Psoas muscle (tissue), 8 donors: ENCODE data around the gene CRP. TPM values are rescaled to one million over a fixed set of nuclear protein-coding genes. Genes with fewer than 3 reads are reported as not detected.

Experiments
- ATAC-seq, 4 donors: fragments of 200-7000 bp; cut with Tn5 transposase; one replicate each; pipeline ENCODE4 v1.9.1; 2020; ENCODE audit warnings: moderate library complexity in 3 of 4, mild to moderate bottlenecking in 2 of 4
- DNase-seq, 2 donors: peaks; one replicate each; pipeline ENCODE4 v3.0.0-alpha.2; 2020
- H3K27ac ChIP-seq: fragments of 200-600 bp; one replicate; pipeline ENCODE4 v1.8.0; 2022
- H3K27me3 ChIP-seq, 3 donors: fragments of 200-600 bp in 1 of 3; one replicate each; pipeline versions ENCODE4 v1.6.1 to v1.8.0; 2013 to 2022; ENCODE audit warnings: low read length in 2 of 3, mild to moderate bottlenecking in 2 of 3, moderate library complexity in 1 of 3; ENCODE audit not compliant: insufficient read depth in 3 of 3
- H3K36me3 ChIP-seq, 2 donors: fragments of 200-600 bp in 1 of 2; one replicate each; pipeline versions ENCODE4 v1.6.1 to v1.8.0; 2013 to 2022; ENCODE audit warnings: low read depth in 1 of 2, mild to moderate bottlenecking in 1 of 2, moderate library complexity in 1 of 2; ENCODE audit not compliant: insufficient read depth in 1 of 2
- H3K4me1 ChIP-seq: fragments of 200-600 bp; one replicate; pipeline ENCODE4 v1.8.0; 2022
- H3K4me3 ChIP-seq: fragments of 200-600 bp; one replicate; pipeline ENCODE4 v1.8.0; 2022; ENCODE audit warnings: mild to moderate bottlenecking
- H3K9me3 ChIP-seq: fragments of 200-600 bp; one replicate; pipeline ENCODE4 v1.8.0; 2022
- WGBS, 3 donors: extraction: QIAGEN DNeasy Blood & Tissue Kit; methylation state at CpG; one replicate each; pipeline versions ENCODE4 v1.1.6 to v1.1.7; 2013; 5-methylcytosine and 5-hydroxymethylcytosine counted together
- intact Hi-C, 2 donors: fragments of 100-400 bp; cut with DNase I; formaldehyde crosslinking; loops; one replicate each; pipeline versions ENCODE4 v1.11.0 to v1.14.2; 2022
- polyA plus RNA-seq, 3 donors: library from polyadenylated mRNA; stranded (reverse); fragments of 200-250 nt; gene quantifications; one replicate each; pipeline ENCODE4 v1.2.3, GENCODE V29; 2013
- total RNA-seq, 4 donors: library from RNA; stranded (reverse); fragmentation: NEBNext Ultra II Directional in 2 of 4; extraction: Animal tissue kit (Norgen Biotek cat#: 25700) in 2 of 4; gene quantifications; one replicate each; pipeline versions ENCODE4 v1.2.1 to v1.2.4, GENCODE V29; 2021 to 2023
- TF ChIP-seq, protein P1 (sequence below): fragments of 200-600 bp; IDR thresholded peaks from one replicate; pipeline ENCODE4 v1.8.0; 2022; ENCODE audit warnings: antibody characterized with exemption
- donor health status: healthy with polysubstance abuse.
- donor health status: DM: no; HTN: no; CAD: no; lungs with moderate emphysema.
- donor health status: Bipolar disorder and iron deficiency.
- donor health status: healthy.
- donor health status: DM: yes; HTN: yes; CAD: no.
- donor health status: DM: no; HTN: no; CAD: no.
- donor health status: DM: no; HTN: no; CAD: no.
- donor health status: DM: yes; HTN: yes; CAD: no.

CRP gene
- total and polyA plus RNA-seq, 7 donors, result 0.04 to 0.46 (median 0.18) TPM; not detected in 3

DNA sequence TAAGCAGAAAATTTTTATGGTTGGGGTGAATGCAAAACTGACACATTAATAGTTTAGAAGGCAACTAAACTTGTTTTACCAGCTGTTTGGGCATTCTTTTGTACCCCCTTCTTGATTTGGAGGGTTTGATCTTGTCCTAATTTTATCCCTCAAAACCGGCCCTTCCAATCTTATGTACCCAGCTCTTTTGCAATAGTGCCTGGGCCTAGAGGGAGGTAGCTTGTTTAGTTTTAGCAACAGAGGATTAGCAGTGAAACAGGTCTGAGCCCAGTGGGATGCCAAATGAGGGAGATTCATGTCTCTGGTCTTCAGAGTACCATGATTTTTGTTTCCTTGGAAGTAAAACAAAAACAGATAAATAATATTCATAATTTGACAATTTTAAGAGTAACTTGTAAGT, 45.1 kb downstream of the CRP start:
- no peaks in the 10 kb centered on the region for H3K4me1 ChIP-seq
- no peak overlapping the region for H3K4me3 ChIP-seq
- H3K9me3 ChIP-seq, result no peaks in the 10 kb centered on the region
- TF ChIP-seq, protein P1, sequence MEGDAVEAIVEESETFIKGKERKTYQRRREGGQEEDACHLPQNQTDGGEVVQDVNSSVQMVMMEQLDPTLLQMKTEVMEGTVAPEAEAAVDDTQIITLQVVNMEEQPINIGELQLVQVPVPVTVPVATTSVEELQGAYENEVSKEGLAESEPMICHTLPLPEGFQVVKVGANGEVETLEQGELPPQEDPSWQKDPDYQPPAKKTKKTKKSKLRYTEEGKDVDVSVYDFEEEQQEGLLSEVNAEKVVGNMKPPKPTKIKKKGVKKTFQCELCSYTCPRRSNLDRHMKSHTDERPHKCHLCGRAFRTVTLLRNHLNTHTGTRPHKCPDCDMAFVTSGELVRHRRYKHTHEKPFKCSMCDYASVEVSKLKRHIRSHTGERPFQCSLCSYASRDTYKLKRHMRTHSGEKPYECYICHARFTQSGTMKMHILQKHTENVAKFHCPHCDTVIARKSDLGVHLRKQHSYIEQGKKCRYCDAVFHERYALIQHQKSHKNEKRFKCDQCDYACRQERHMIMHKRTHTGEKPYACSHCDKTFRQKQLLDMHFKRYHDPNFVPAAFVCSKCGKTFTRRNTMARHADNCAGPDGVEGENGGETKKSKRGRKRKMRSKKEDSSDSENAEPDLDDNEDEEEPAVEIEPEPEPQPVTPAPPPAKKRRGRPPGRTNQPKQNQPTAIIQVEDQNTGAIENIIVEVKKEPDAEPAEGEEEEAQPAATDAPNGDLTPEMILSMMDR, result no peak
- H3K27ac ChIP-seq, result no peak overlapping the region
- ATAC-seq (no peak), DNase-seq (no peak)
- intact Hi-C loops, result no loop called here
- WGBS, 3 donors, result 24 to 36% (median 33%) methylated on average over 1 of the region's 1 CpG
- peaks cover 0 to 2% (median 0%) of the 10 kb centered on the region in 3 donors for H3K27me3 ChIP-seq
- H3K36me3 ChIP-seq, result no peaks in the 10 kb centered on the region

GRCh38 chr1:159668739-159669138, 45.6 kb downstream of the CRP start:
- TF ChIP-seq, protein P1, result no peak
- H3K27me3 ChIP-seq, result no peaks in the 10 kb centered on the region
- peaks cover 4% of the 10 kb centered on the region for H3K9me3 ChIP-seq
- no peaks in the 10 kb centered on the region for H3K36me3 ChIP-seq
- no peaks in the 10 kb centered on the region for H3K4me1 ChIP-seq
- WGBS, 3 donors, result 50 to 55% (median 53%) methylated on average over 3 of the region's 3 CpGs
- DNase-seq, result no peak
- ATAC-seq, result no peak
- no peak overlapping the region for H3K4me3 ChIP-seq
- no peak overlapping the region for H3K27ac ChIP-seq
- intact Hi-C loops, result no loop called here

GRCh38 chr1:159664247-159664646, 50.1 kb downstream of the CRP start:
- Histone ChIP-seq H3K4me3 (no peak overlapping the region), H3K4me1 (no peaks in the 10 kb centered on the region), H3K27me3 (no peaks in the 10 kb centered on the region), H3K27ac (no peak overlapping the region), H3K9me3 (peaks cover 9% of the 10 kb centered on the region), H3K36me3 (no peaks in the 10 kb centered on the region)
- ATAC-seq (no peak), DNase-seq (no peak)
- TF ChIP-seq, protein P1, result no peak
- intact Hi-C loops, result no loop called here
- WGBS, 3 donors, result 76 to 84% (median 80%) methylated on average over 3 of the region's 3 CpGs

- H3K9me3 ChIP-seq, result peaks cover 9% of the 10 kb centered on the region
- WGBS, 3 donors, result 60 to 64% (median 61%) methylated on average over 2 of the region's 2 CpGs
- intact Hi-C loops, result no loop called here
- no peak overlapping the region for H3K4me3 ChIP-seq
- ATAC-seq (no peak), DNase-seq (no peak)
- no peak overlapping the region for H3K27ac ChIP-seq
- no peaks in the 10 kb centered on the region for H3K4me1 ChIP-seq
- H3K27me3 ChIP-seq, result no peaks in the 10 kb centered on the region
- no peaks in the 10 kb centered on the region for H3K36me3 ChIP-seq
- TF ChIP-seq, protein P1, result no peak
Observed at GRCh38 chr1:159663552-159663951, 50.8 kb downstream of the CRP start.

Other genes with a start within 250 kb of the CRP start
- gene OR10J5, start 178.6 kb downstream of the CRP start, total RNA-seq, result not detected
- not detected for gene OR10J5, start 178.6 kb downstream of the CRP start, polyA plus RNA-seq
- gene APCS, start 126.8 kb downstream of the CRP start, total RNA-seq, result not detected
- gene APCS, start 126.8 kb downstream of the CRP start, polyA plus RNA-seq, result not detected
- gene DUSP23, start 66.4 kb upstream of the CRP start, total RNA-seq, result 10 to 100 TPM; 18.5 to 46.5 (median 29.3) TPM
- 100 to 1,000 TPM in 1 of 3 donors, 10 to 100 TPM in 2; 50.1 to 236 (median 70.0) TPM for gene DUSP23, start 66.4 kb upstream of the CRP start, polyA plus RNA-seq
- under 1 TPM in 3 of 4 donors, not detected in 1; 0.20 to 0.39 (median 0.32) TPM for gene FCRL6, start 87.8 kb upstream of the CRP start, total RNA-seq
- under 1 TPM in 1 of 3 donors, not detected in 2; 0.21 TPM for gene FCRL6, start 87.8 kb upstream of the CRP start, polyA plus RNA-seq
- 1 to 10 TPM; 1.1 to 1.6 (median 1.4) TPM for gene SLAMF8, start 112.3 kb upstream of the CRP start, total RNA-seq
- under 1 TPM; 0.10 to 0.63 (median 0.22) TPM for gene SLAMF8, start 112.3 kb upstream of the CRP start, polyA plus RNA-seq
- not detected for gene VSIG8, start 148.1 kb upstream of the CRP start, total RNA-seq
- gene VSIG8, start 148.1 kb upstream of the CRP start, polyA plus RNA-seq, result not detected
- gene CFAP45, start 185.6 kb upstream of the CRP start, total RNA-seq, result under 1 TPM in 1 of 4 donors, not detected in 3; 0.42 TPM
- gene CFAP45, start 185.6 kb upstream of the CRP start, polyA plus RNA-seq, result under 1 TPM; 0.04 to 0.25 (median 0.13) TPM
- gene TAGLN2, start 210.9 kb upstream of the CRP start, total RNA-seq, result 10 to 100 TPM; 42.8 to 61.3 (median 45.6) TPM
- gene TAGLN2, start 210.9 kb upstream of the CRP start, polyA plus RNA-seq, result 10 to 100 TPM; 29.6 to 91.6 (median 56.1) TPM
- gene IGSF9, start 231.0 kb upstream of the CRP start, total RNA-seq, result not detected
- gene IGSF9, start 231.0 kb upstream of the CRP start, polyA plus RNA-seq, result under 1 TPM in 2 of 3 donors, not detected in 1; 0.01 TPM
- not detected for gene SLAMF9, start 239.6 kb upstream of the CRP start, total RNA-seq
- not detected for gene SLAMF9, start 239.6 kb upstream of the CRP start, polyA plus RNA-seq